Natural killer cell (primary cell): ENCODE measurements around the gene SSBP4. TPM values are rescaled to one million over a fixed set of nuclear protein-coding genes. Genes with fewer than 3 reads are reported as not detected.

Experiments used
- ATAC-seq, 3 donors: fragments of 150-1000 bp in 2 of 3; fragments of 200-7000 bp in 1 of 3; cut with Tn5 transposase; 1 replicate in 1 of 3; 2 replicates in 2 of 3; pipeline ENCODE4 v1.10.0; 2021; ENCODE audit warnings: mild to moderate bottlenecking in 2 of 3, moderate library complexity in 2 of 3
- DNase-seq, 2 donors: peaks; one replicate each; pipeline versions ENCODE4 v3.0.0 to v3.0.0-alpha.2; 2013 to 2021; ENCODE audit warnings: mixed read lengths in 1 of 2
- H3K27ac ChIP-seq: one replicate; pipeline ENCODE4 v1.5.1; 2013; ENCODE audit warnings: mild to moderate bottlenecking, low read length
- H3K27me3 ChIP-seq: one replicate; pipeline ENCODE4 v1.6.1; 2013; ENCODE audit warnings: low read length; ENCODE audit not compliant: control insufficient read depth, insufficient read depth
- H3K36me3 ChIP-seq: one replicate; pipeline ENCODE4 v1.6.1; 2013; ENCODE audit warnings: low read length; ENCODE audit not compliant: control insufficient read depth, insufficient read depth
- H3K4me1 ChIP-seq: one replicate; pipeline ENCODE4 v1.6.1; 2013; ENCODE audit warnings: low read length; ENCODE audit not compliant: control insufficient read depth, insufficient read depth
- H3K4me3 ChIP-seq: one replicate; pipeline ENCODE4 v1.5.1; 2013; ENCODE audit warnings: low read length
- H3K9me3 ChIP-seq: one replicate; pipeline ENCODE4 v1.6.1; 2013; ENCODE audit warnings: low read length; ENCODE audit not compliant: control insufficient read depth, insufficient read depth
- H3K27ac Mint-ChIP-seq, 2 donors: one replicate each; pipeline ENCODE4 v1.8.0; 2022; ENCODE audit warnings: mild to moderate bottlenecking in 2 of 2, mixed read lengths in 2 of 2, moderate library complexity in 1 of 2
- H3K27me3 Mint-ChIP-seq, 2 donors: one replicate each; pipeline ENCODE4 v1.8.0; 2022; ENCODE audit warnings: low read depth in 2 of 2, mixed read lengths in 2 of 2
- H3K36me3 Mint-ChIP-seq: one replicate; pipeline ENCODE4 v1.8.0; 2022; ENCODE audit warnings: mixed read lengths
- H3K4me1 Mint-ChIP-seq, 2 donors: one replicate each; pipeline ENCODE4 v1.8.0; 2022; ENCODE audit warnings: mixed read lengths in 2 of 2
- H3K4me3 Mint-ChIP-seq: one replicate; pipeline ENCODE4 v1.8.0; 2022; ENCODE audit warnings: mild to moderate bottlenecking, moderate library complexity, mixed read lengths
- H3K9me3 Mint-ChIP-seq, 2 donors: one replicate each; pipeline ENCODE4 v1.8.0; 2022; ENCODE audit warnings: mixed read lengths in 2 of 2
- WGBS: methylation state at CpG from one replicate; pipeline ENCODE4 v1.1.7; 2013; ENCODE audit warnings: missing lambda C conversion rate; ENCODE audit not compliant: insufficient coverage; 5-methylcytosine and 5-hydroxymethylcytosine counted together
- intact Hi-C: fragments of 100-400 bp; cut with micrococcal nuclease; formaldehyde crosslinking; loops from one replicate; pipeline ENCODE4 v1.14.2; 2022
- total RNA-seq, 4 donors: library from RNA; stranded (reverse); fragments of 120-200 nt in 1 of 4; gene quantifications; one replicate each; pipeline versions ENCODE4 v1.2.3 to v1.2.4, GENCODE V29; 2013 to 2022
- TF ChIP-seq, protein P1 (sequence below): fragments of 200-600 bp; IDR thresholded peaks from one replicate; pipeline ENCODE4 v1.8.0; 2022; ENCODE audit warnings: antibody characterized with exemption

Gene SSBP4
- total RNA-seq, 3 donors from 2014 or later (not counting 1 experiment from before 2014, with no cell fraction given), result 137 to 169 (median 158) TPM

- Mint-ChIP-seq H3K4me3 (peak overlapping the region; percentile 68), H3K36me3 (no peaks in the 10 kb centered on the region), H3K4me1 (peaks cover 0 to 37% of the 10 kb centered on the region in 2 donors), H3K27ac (peak overlapping the region in 1 of 2 donors; percentile 76), H3K27me3 (no peaks in the 10 kb centered on the region), H3K9me3 (no peaks in the 10 kb centered on the region)
- TF ChIP-seq, protein P1, sequence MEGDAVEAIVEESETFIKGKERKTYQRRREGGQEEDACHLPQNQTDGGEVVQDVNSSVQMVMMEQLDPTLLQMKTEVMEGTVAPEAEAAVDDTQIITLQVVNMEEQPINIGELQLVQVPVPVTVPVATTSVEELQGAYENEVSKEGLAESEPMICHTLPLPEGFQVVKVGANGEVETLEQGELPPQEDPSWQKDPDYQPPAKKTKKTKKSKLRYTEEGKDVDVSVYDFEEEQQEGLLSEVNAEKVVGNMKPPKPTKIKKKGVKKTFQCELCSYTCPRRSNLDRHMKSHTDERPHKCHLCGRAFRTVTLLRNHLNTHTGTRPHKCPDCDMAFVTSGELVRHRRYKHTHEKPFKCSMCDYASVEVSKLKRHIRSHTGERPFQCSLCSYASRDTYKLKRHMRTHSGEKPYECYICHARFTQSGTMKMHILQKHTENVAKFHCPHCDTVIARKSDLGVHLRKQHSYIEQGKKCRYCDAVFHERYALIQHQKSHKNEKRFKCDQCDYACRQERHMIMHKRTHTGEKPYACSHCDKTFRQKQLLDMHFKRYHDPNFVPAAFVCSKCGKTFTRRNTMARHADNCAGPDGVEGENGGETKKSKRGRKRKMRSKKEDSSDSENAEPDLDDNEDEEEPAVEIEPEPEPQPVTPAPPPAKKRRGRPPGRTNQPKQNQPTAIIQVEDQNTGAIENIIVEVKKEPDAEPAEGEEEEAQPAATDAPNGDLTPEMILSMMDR, result no peak
- Histone ChIP-seq H3K9me3 (no peaks in the 10 kb centered on the region), H3K4me1 (peaks cover 59% of the 10 kb centered on the region), H3K36me3 (peaks cover 6% of the 10 kb centered on the region), H3K27ac (no peak overlapping the region), H3K27me3 (no peaks in the 10 kb centered on the region), H3K4me3 (no peak overlapping the region)
- intact Hi-C loops, result no loop called here
- ATAC-seq (no peak), DNase-seq (no peak)
- 92% methylated on average over 20 of the region's 21 CpGs for WGBS
Observed at GRCh38 chr19:18434411-18435175, 15.4 kb downstream of the SSBP4 start.

DNA sequence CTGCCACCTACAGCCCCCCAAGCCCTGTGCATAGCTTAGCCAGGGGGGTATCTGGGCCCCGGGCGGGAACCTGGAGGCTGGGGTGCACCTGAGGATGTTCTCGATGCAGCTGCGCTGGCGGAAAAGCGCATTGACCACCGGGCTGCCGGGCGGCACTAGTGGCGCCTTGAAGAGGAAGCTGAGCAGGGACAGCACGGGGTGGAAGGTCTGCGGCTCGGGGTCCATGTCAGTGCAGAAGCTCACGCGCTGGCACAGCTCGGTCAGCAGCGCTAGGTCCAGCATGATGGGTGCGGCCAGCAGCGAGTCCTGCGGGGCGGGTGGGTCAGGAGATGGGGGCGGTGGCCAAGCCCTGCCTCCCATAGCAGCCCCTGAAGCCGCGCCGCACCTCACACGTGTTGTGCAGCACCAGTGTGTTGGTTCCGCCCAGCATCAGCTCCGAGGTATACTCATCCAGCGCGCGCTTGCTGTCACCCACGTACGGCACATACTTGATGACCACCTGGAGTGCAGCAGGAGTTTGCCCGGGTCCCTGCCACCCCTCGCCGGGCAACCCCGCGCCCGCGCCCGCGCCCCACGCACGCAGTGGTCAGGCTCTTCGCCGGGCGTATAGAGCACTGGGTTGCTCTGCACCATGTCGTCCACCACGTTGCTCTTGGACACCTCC, 16.1 kb downstream of the SSBP4 start:
- intact Hi-C loops, result no loop called here
- WGBS, result 95% methylated on average over 49 of the region's 49 CpGs

GRCh38 chr19:18435842-18436670, 16.9 kb downstream of the SSBP4 start:
- Histone ChIP-seq H3K4me3 (no peak overlapping the region), H3K27me3 (no peaks in the 10 kb centered on the region), H3K9me3 (no peaks in the 10 kb centered on the region), H3K4me1 (peaks cover 44% of the 10 kb centered on the region), H3K36me3 (peaks cover 6% of the 10 kb centered on the region), H3K27ac (no peak overlapping the region)
- DNase-seq (no peak), ATAC-seq (no peak)
- intact Hi-C loops, result no loop called here
- 88% methylated on average over 46 of the region's 46 CpGs for WGBS
- Mint-ChIP-seq H3K4me3 (peak overlapping the region; percentile 78), H3K9me3 (no peaks in the 10 kb centered on the region), H3K27ac (no peak overlapping the region), H3K36me3 (no peaks in the 10 kb centered on the region), H3K4me1 (peaks cover 6 to 42% of the 10 kb centered on the region in 2 donors), H3K27me3 (no peaks in the 10 kb centered on the region)
- TF ChIP-seq, protein P1, result no peak

More for the DNA sequence above, 16.1 kb downstream of the SSBP4 start:
- Histone ChIP-seq H3K27ac (no peak overlapping the region), H3K27me3 (no peaks in the 10 kb centered on the region), H3K4me3 (no peak overlapping the region), H3K36me3 (peaks cover 6% of the 10 kb centered on the region), H3K4me1 (peaks cover 52% of the 10 kb centered on the region), H3K9me3 (no peaks in the 10 kb centered on the region)
- Mint-ChIP-seq H3K27me3 (no peaks in the 10 kb centered on the region), H3K9me3 (no peaks in the 10 kb centered on the region), H3K4me3 (peak overlapping the region; percentile 47), H3K4me1 (peaks cover 2 to 35% of the 10 kb centered on the region in 2 donors), H3K36me3 (no peaks in the 10 kb centered on the region), H3K27ac (no peak overlapping the region)
- TF ChIP-seq, protein P1, result no peak
- DNase-seq (no peak), ATAC-seq (no peak)
